Measurements from ENCODE around the gene TTLL11. TPM values are rescaled to one million over a fixed set of nuclear protein-coding genes. Genes with fewer than 3 reads are reported as not detected.
"Not testable (repeated sequence)": the region's sequence is repeated elsewhere in the genome, so short reads cannot be mapped to it uniquely, and the experiment has no call there.

Gene TTLL11
- polyA plus RNA-seq, 1 donor, result 30.4 TPM

- DNase-seq (ENCODE audit: low read depth), result no peak
Observed at GRCh38 chr9:122004589-122004988, 88.5 kb downstream of the TTLL11 start.

- DNase-seq (ENCODE audit: low read depth), result no peak
Observed at GRCh38 chr9:122001491-122002201, 91.5 kb downstream of the TTLL11 start.

DNA sequence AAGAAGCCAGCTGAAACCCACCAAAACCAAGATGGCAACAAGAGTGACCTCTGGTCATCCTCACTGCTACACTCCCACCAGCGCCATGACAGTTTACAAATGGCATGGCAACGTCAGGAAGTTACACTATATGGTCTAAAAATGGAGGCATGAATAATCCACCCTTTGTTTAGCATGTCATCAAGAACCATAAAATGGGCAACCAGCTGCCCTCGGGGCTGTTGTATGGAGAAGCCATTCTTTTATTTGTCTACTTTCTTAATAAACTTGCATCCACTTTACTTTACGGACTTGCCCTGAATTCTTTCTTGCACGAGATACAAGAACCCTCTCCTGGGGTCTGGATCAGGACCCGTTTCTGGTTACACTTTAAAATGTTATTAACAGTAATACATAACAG, 92.6 kb downstream of the TTLL11 start:
- not testable (repeated sequence) for DNase-seq (ENCODE audit: low read depth)

- DNase-seq (ENCODE audit: low read depth), result no peak
Observed at GRCh38 chr9:121999556-121999955, 93.6 kb downstream of the TTLL11 start.

GRCh38 chr9:121998513-121999049, 94.5 kb downstream of the TTLL11 start:
- no peak for DNase-seq (ENCODE audit: low read depth)

DNA sequence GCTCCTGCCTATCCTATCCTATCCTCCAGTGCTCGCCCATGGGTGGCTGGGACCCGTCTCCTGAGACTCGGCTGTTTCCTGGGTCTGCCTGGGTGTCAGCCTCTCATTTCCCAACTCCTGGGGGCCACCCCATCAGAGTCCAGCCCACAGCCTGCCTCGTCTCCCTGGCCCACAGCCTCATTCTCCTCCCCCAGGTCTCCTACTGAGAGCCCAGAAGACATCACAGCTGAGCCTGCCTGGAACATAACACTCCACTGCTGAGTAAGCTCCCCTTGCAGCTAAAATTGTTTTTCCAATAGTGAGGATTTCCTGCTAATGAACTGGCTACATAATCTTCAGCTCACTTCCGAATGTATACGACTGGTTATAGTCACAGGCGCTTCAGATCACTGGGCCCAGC, 95.3 kb downstream of the TTLL11 start:
- DNase-seq (ENCODE audit: low read depth), result peak; percentile 20

DNA sequence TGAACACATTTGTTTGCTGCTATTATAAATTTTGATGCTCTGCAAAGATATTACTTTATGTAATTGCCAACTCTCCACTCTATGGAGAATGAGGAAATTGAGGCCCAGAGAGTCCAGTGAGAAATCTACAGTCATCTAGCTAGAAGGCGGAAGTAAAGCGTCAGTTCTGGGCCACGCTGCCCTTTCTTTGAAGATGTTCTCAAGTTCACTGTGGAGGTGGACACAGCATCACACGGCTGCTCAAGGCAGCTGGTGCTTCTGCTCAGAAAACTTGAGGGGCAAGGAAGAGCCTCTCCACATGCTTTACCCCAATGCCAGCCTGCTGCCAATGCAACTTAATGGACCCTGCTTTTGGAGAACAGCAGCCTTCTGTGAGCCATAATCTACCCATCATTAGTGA, 96.3 kb downstream of the TTLL11 start:
- no peak for DNase-seq (ENCODE audit: low read depth)

DNA sequence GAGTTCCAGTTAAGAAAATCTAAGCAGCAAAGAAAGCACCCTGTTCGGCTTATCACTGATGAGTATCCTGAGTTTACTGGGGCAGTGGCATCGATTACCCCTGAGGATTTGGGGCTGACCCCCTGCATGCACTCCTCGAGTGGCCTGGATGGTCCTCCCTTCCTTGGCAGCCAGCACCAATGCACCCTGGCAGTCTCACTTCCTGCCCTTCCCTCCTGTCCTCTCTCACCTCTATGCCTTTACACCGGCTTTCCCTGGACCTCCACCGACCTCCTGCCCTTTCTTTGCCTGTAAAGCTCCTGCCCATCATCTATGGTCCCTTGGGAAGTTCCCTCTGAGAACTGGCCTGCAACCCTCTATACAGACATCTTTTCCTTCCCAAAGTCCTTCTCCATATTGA, 97.1 kb downstream of the TTLL11 start:
- DNase-seq (ENCODE audit: low read depth), result no peak

DNA sequence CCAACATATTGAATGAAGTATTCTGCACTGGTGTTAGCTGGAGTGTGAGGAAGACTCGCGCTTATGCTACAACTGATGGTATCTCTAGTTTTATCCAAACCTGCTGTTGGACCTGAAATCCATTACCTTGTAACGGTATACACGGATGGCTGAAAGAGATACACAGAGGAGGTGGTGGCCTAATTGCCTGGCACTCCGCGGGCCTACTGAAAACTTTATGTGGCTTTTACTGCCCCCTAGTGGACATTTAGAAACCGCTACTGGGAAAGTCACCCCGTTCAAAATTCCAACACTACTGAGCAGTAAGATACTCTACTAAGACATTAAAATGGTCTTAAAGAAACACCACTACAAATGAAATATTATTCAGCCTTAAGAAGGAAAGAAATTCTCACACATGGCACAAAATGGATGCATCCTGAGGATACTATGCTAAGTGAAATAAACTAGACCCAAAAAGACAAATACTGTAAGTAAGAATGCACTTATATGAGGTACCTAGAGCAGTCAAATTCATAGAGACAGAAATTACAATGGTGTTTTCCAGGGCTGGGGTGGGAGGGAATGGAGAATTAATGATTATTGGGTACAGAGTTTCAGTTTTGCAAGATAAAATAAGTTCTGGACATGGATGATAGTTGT, 100.4 kb downstream of the TTLL11 start:
- peak; percentile 55 for DNase-seq (ENCODE audit: low read depth)

DNA sequence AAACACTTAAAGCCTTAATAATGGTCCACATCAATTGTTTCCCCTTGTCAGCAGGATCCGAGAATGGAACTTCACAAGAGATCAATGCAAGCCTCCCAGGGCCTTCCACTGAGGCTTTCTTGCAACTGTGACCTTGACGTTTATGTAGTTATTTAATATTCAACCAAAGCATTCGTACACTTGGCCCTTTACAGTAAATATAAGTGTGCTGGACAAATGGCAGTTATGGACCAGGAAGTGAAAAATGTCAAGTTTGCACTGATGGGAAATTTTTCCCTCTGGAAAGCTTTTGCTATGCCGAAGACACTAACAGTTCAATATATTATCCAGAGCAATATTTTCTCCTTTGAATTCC, 101.8 kb downstream of the TTLL11 start:
- DNase-seq (ENCODE audit: low read depth), result no peak

- no peak for DNase-seq (ENCODE audit: low read depth)
Observed at GRCh38 chr9:121990600-121991306, 102.4 kb downstream of the TTLL11 start.

GRCh38 chr9:121989010-121989409, 104.1 kb downstream of the TTLL11 start:
- no peak for DNase-seq (ENCODE audit: low read depth)

DNA sequence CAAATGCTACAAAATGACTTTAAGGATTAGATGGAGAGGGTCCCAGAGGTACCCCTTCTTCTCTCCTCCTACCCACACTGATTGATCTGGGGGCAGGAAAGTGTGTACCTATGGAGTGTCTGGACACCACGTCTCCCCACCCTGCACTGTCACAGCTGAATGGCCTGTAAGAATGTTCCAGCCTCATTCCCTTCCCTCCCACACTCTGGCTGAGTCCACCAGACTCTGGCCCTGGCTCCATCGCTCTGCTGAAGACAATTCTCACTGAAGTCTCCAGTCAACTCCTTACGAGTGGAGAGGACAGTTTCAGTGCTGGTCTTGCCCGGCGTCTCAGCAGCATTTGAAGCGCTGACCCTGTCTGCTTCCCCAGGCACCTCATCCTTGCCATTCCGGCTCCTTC, 105.8 kb downstream of the TTLL11 start:
- no peak for DNase-seq (ENCODE audit: low read depth)

DNA sequence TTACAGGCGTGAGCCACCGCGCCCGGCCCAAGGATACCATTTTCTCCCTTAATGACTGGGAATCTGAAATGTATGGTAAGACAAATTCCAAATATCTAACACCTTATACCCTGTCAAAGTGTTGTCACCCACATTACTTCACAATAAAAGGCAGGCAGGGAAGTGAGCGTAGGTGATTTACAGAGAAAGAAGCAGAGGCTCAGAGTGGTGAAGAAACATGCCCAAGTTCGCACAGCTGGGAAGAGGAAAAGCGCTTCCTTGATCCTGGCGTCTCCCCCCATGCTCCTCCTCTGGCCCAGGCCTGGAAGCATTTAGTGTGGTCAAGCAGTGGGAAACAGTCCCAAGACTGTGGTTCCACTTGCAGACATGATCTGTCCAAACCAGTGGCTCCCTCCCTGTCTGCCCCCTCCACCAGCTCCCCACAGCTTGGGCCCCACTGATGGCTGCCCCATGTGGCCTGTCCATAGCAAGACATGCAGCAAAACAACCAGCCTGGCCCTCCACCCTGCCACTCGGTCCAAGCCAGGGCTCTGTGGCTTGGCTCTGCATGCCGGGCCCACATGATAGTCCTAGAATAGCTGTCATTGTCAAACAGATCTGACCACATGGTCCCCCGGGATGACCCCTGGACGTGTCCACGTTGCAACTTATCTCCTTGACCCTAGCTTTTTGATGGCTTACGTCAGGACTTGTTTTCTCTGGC, 107.2 kb downstream of the TTLL11 start:
- DNase-seq (ENCODE audit: low read depth), result no peak

DNA sequence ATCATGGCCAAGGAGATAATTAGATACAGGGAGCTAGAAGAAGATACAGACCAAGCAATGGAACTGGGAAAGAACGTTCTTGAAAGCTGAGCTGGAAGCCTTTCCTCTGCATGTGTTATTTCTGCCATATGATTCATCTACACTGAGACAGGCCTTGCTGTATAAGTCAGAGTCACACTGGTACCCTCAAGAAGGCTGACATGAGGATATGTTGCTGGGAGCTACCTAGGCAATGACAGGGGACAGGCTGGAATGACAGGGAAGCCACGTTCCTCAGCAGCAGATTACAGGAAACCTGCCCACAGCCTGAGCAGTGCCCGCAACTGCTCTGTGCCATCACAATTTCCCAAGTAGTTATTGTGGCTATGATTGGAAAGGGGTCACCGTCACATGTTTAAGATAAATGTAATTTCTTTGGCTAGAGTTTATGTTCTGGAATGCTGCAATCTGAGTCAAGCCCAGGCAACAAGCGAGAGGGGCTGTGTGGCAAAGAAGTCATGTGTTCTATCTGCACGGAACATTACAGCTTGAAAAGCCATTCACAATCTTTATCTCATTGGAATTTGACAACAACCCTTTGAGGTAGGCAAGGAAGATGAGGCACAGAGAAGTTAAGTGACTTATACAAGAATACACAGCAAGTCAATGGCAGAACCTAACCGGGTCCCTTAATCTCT, 108.2 kb downstream of the TTLL11 start:
- DNase-seq (ENCODE audit: low read depth), result no peak

DNA sequence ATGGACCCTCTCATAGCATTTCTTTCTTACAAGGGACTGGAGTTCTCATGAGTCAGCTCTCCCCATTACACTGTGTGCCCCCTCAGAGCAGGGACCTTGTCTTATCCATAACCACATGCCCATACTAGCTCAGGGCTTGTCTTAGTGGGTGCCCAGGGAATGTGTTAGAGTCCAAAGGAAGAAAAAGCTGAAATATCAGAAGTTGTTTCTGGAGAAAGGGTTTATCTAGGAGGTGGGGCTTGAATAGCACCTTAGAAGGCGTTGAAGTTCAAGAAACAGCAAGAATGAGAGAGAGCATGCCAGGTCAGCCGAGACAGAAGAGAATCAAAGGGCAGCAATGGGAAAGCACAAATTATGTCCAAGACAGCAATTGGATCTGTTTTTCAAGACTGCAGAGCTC, 109.4 kb downstream of the TTLL11 start:
- no peak for DNase-seq (ENCODE audit: low read depth)

- DNase-seq (ENCODE audit: low read depth), result no peak
Observed at GRCh38 chr9:121981118-121981883, 111.8 kb downstream of the TTLL11 start.

DNA sequence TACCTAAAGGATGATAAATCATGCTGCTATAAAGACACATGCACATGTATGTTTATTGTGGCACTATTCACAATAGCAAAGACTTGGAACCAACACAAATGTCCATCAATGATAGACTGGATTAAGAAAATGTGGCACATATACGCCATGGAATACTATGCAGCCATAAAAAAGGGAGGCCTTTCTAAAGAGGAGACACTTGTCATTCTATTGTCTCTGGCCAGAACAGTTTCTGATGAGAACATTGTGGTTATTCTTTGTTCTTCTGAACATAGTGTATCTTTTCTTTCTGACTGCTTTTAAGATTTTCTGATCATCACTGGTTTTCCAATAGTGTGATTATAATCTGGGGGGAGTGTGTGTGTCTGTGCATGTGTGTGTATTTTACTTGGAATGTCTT, 112.4 kb downstream of the TTLL11 start:
- not testable (repeated sequence) for DNase-seq (ENCODE audit: low read depth)

- no peak for DNase-seq (ENCODE audit: low read depth)
Observed at GRCh38 chr9:121979736-121980135, 113.4 kb downstream of the TTLL11 start.

GRCh38 chr9:121976751-121977150, 116.4 kb downstream of the TTLL11 start:
- DNase-seq (ENCODE audit: low read depth), result no peak

GRCh38 chr9:121975801-121976277, 117.3 kb downstream of the TTLL11 start:
- no peak for DNase-seq (ENCODE audit: low read depth)

Data from forelimb muscle (tissue), 1 donor.